ENCODE measurements around the gene PDE10A.
"Not testable (repeated sequence)": the region's sequence is repeated elsewhere in the genome, so short reads cannot be mapped to it uniquely, and the experiment has no call there.

PDE10A gene

GRCh38 chr6:165468340-165469235, 194.5 kb downstream of the PDE10A start:
- H3K36me3 ChIP-seq (ENCODE audit: control insufficient read depth, insufficient read depth, low read length): no peaks in the 10 kb centered on the region
- H3K27me3 ChIP-seq (replicated peaks; ENCODE audit: control insufficient read depth, insufficient read depth, low read length, poor library complexity, severe bottlenecking): no peaks in the 10 kb centered on the region
- H3K9me3 ChIP-seq (ENCODE audit: control insufficient read depth, low read length): no peaks in the 10 kb centered on the region
- DNase-seq: no peak
- H3K27ac ChIP-seq (ENCODE audit: insufficient read depth, low read length, poor library complexity, severe bottlenecking): no peak overlapping the region
- no peaks in the 10 kb centered on the region for H3K4me1 ChIP-seq (ENCODE audit: control insufficient read depth, insufficient read depth, low read length, poor library complexity, severe bottlenecking)
- H3K4me3 ChIP-seq (ENCODE audit: insufficient read depth, low read depth, low read length, poor library complexity, severe bottlenecking): no peak overlapping the region

GRCh38 chr6:165463499-165463898, 199.5 kb downstream of the PDE10A start:
- H3K36me3 ChIP-seq (ENCODE audit: control insufficient read depth, insufficient read depth, low read length); H3K4me3 ChIP-seq (ENCODE audit: insufficient read depth, low read depth, low read length, poor library complexity, severe bottlenecking); H3K27ac ChIP-seq (ENCODE audit: insufficient read depth, low read length, poor library complexity, severe bottlenecking); DNase-seq; H3K27me3 ChIP-seq (replicated peaks; ENCODE audit: control insufficient read depth, insufficient read depth, low read length, poor library complexity, severe bottlenecking); H3K9me3 ChIP-seq (ENCODE audit: control insufficient read depth, low read length); H3K4me1 ChIP-seq (ENCODE audit: control insufficient read depth, insufficient read depth, low read length, poor library complexity, severe bottlenecking): not testable (repeated sequence)

DNA sequence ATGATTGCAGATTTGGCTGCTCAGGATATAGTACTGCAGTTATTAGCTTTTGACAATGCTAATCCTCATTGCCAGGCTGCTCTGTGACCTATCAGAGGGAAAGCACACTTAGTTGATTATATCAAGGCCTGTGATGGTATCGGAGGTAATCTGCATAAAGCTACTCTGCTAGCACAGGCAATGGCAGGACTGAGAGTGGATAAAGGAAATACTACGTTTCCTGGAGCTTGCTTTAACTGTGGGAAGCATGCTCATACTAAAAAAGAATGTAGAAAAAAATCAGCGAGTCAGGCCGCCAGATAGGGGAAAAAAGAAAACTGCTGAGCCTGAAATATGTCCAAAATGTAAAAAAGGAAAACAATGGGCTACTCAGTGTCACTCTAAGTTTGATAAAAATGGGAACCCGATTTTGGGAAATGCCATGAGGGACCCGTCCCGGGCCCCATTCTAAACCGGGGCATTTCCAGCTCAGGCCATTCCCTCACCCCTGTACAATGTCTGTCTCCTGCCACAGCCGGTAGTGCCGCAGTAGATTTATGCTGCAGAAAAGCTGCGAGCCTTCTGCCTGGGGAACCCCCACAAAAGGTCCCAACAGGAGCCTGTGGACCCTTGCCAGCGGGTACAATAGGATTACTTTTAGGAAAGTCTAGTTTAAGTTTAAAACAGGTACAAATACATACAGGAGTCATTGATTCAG, 203.3 kb downstream of the PDE10A start:
- not testable (repeated sequence) for H3K4me1 ChIP-seq (ENCODE audit: control insufficient read depth, insufficient read depth, low read length, poor library complexity, severe bottlenecking); H3K4me3 ChIP-seq (ENCODE audit: insufficient read depth, low read depth, low read length, poor library complexity, severe bottlenecking); H3K27ac ChIP-seq (ENCODE audit: insufficient read depth, low read length, poor library complexity, severe bottlenecking); H3K9me3 ChIP-seq (ENCODE audit: control insufficient read depth, low read length); DNase-seq; H3K27me3 ChIP-seq (replicated peaks; ENCODE audit: control insufficient read depth, insufficient read depth, low read length, poor library complexity, severe bottlenecking); H3K36me3 ChIP-seq (ENCODE audit: control insufficient read depth, insufficient read depth, low read length)

DNA sequence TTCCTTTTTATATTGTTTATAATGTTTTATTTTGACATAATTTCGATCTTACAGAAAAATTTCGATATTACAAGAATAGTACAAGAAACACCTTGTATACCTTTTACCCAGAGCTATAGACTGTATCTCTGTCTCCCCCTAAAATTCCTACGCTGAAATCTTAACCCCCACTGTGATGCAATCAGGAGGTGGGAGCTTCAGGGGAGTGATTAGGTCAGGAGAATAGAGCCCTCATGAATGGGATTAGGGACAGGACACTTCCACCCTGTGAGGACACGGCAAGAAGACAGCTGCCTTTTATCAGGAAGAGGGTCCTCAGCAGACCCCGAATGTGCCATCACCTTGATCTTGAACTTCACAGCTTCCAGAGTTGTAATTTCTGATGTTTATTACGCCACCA, 204.9 kb downstream of the PDE10A start:
- Histone ChIP-seq H3K9me3 (ENCODE audit: control insufficient read depth, low read length) (no peaks in the 10 kb centered on the region), H3K4me3 (ENCODE audit: insufficient read depth, low read depth, low read length, poor library complexity, severe bottlenecking) (no peak overlapping the region), H3K27me3 (replicated peaks; ENCODE audit: control insufficient read depth, insufficient read depth, low read length, poor library complexity, severe bottlenecking) (no peaks in the 10 kb centered on the region), H3K36me3 (ENCODE audit: control insufficient read depth, insufficient read depth, low read length) (no peaks in the 10 kb centered on the region), H3K27ac (ENCODE audit: insufficient read depth, low read length, poor library complexity, severe bottlenecking) (no peak overlapping the region), H3K4me1 (ENCODE audit: control insufficient read depth, insufficient read depth, low read length, poor library complexity, severe bottlenecking) (no peaks in the 10 kb centered on the region)
- DNase-seq: no peak

DNA sequence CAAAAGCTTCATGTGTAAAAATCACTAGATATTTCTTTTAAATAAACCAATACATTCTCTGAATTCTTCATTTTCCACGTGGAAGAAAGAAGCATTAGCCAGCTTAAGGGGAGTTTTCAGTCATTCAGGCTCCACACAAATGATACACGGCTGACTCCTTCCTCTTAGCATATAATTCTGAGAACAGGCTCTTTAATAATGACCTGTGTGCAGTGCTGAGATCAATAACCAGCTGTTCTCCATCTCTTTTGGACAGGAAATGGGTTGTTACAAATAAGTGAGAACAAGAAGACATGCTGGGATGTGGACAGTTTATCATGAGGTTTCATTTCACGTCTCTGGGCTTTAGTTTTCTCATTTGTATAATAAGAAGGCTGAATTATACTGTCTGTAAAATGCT, 206.8 kb downstream of the PDE10A start:
- H3K9me3 ChIP-seq (ENCODE audit: control insufficient read depth, low read length): no peaks in the 10 kb centered on the region
- H3K27ac ChIP-seq (ENCODE audit: insufficient read depth, low read length, poor library complexity, severe bottlenecking): no peak overlapping the region
- H3K27me3 ChIP-seq (replicated peaks; ENCODE audit: control insufficient read depth, insufficient read depth, low read length, poor library complexity, severe bottlenecking): no peaks in the 10 kb centered on the region
- no peak for DNase-seq
- no peak overlapping the region for H3K4me3 ChIP-seq (ENCODE audit: insufficient read depth, low read depth, low read length, poor library complexity, severe bottlenecking)
- H3K4me1 ChIP-seq (ENCODE audit: control insufficient read depth, insufficient read depth, low read length, poor library complexity, severe bottlenecking): no peaks in the 10 kb centered on the region
- no peaks in the 10 kb centered on the region for H3K36me3 ChIP-seq (ENCODE audit: control insufficient read depth, insufficient read depth, low read length)

DNA sequence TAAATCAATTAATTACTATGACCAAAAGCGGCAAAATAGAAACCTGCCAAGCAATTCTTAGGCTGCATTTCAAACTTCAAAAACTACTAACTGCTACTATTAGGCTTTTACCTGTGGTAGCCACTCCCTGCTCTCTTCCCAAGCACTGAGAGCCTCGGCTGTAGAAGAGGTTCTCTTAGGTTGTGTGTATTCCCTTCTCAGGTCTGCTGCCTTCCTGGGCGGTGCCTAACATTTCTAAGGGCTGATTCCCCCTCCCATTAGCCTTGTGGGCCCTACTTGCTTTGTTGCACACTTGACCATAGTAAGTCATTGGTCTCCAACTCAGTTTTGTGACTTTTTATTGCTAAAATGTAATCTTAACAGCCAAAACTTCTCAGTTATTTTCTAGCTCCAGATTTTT, 207.6 kb downstream of the PDE10A start:
- H3K27ac ChIP-seq (ENCODE audit: insufficient read depth, low read length, poor library complexity, severe bottlenecking): no peak overlapping the region
- no peaks in the 10 kb centered on the region for H3K36me3 ChIP-seq (ENCODE audit: control insufficient read depth, insufficient read depth, low read length)

DNA sequence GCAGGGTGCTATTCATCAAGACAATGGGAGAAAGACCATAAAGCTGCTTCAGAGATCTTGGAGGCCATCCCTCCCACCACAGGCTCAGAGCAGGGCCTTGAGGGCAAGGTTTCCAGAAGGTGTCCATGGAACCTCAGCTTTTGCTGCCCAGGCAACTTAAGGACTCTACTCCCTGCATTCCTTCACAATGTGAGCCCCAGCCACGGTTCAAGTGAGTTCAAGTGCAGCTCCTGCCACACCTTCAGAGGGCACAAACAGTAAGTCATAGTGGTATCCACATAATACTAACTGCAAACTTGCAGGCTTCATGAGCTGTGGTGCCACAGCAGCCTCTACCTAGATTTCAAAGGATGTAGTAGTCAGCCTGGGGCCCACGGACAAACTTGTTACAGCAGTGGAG, 209.6 kb downstream of the PDE10A start:
- H3K36me3 ChIP-seq (ENCODE audit: control insufficient read depth, insufficient read depth, low read length): no peaks in the 10 kb centered on the region
- H3K4me3 ChIP-seq (ENCODE audit: insufficient read depth, low read depth, low read length, poor library complexity, severe bottlenecking): no peak overlapping the region
- no peaks in the 10 kb centered on the region for H3K27me3 ChIP-seq (replicated peaks; ENCODE audit: control insufficient read depth, insufficient read depth, low read length, poor library complexity, severe bottlenecking)
- no peak for DNase-seq
- no peaks in the 10 kb centered on the region for H3K4me1 ChIP-seq (ENCODE audit: control insufficient read depth, insufficient read depth, low read length, poor library complexity, severe bottlenecking)
- H3K9me3 ChIP-seq (ENCODE audit: control insufficient read depth, low read length): no peaks in the 10 kb centered on the region
- H3K27ac ChIP-seq (ENCODE audit: insufficient read depth, low read length, poor library complexity, severe bottlenecking): no peak overlapping the region

More for the DNA sequence above, 207.6 kb downstream of the PDE10A start:
- H3K27me3 ChIP-seq (replicated peaks; ENCODE audit: control insufficient read depth, insufficient read depth, low read length, poor library complexity, severe bottlenecking): no peaks in the 10 kb centered on the region
- no peaks in the 10 kb centered on the region for H3K9me3 ChIP-seq (ENCODE audit: control insufficient read depth, low read length)
- no peaks in the 10 kb centered on the region for H3K4me1 ChIP-seq (ENCODE audit: control insufficient read depth, insufficient read depth, low read length, poor library complexity, severe bottlenecking)
- H3K4me3 ChIP-seq (ENCODE audit: insufficient read depth, low read depth, low read length, poor library complexity, severe bottlenecking): no peak overlapping the region
- DNase-seq: no peak

- no peak for DNase-seq
- no peaks in the 10 kb centered on the region for H3K9me3 ChIP-seq (ENCODE audit: control insufficient read depth, low read length)
- no peak overlapping the region for H3K4me3 ChIP-seq (ENCODE audit: insufficient read depth, low read depth, low read length, poor library complexity, severe bottlenecking)
- no peaks in the 10 kb centered on the region for H3K27me3 ChIP-seq (replicated peaks; ENCODE audit: control insufficient read depth, insufficient read depth, low read length, poor library complexity, severe bottlenecking)
- H3K27ac ChIP-seq (ENCODE audit: insufficient read depth, low read length, poor library complexity, severe bottlenecking): no peak overlapping the region
- H3K4me1 ChIP-seq (ENCODE audit: control insufficient read depth, insufficient read depth, low read length, poor library complexity, severe bottlenecking): no peaks in the 10 kb centered on the region
- no peaks in the 10 kb centered on the region for H3K36me3 ChIP-seq (ENCODE audit: control insufficient read depth, insufficient read depth, low read length)
These were observed 211.2 kb downstream of the PDE10A start for GRCh38 chr6:165451838-165452237.

GRCh38 chr6:165448210-165448609, 214.8 kb downstream of the PDE10A start:
- Histone ChIP-seq H3K36me3 (ENCODE audit: control insufficient read depth, insufficient read depth, low read length) (no peaks in the 10 kb centered on the region), H3K27ac (ENCODE audit: insufficient read depth, low read length, poor library complexity, severe bottlenecking) (no peak overlapping the region), H3K4me1 (ENCODE audit: control insufficient read depth, insufficient read depth, low read length, poor library complexity, severe bottlenecking) (no peaks in the 10 kb centered on the region), H3K27me3 (replicated peaks; ENCODE audit: control insufficient read depth, insufficient read depth, low read length, poor library complexity, severe bottlenecking) (no peaks in the 10 kb centered on the region), H3K4me3 (ENCODE audit: insufficient read depth, low read depth, low read length, poor library complexity, severe bottlenecking) (no peak overlapping the region), H3K9me3 (ENCODE audit: control insufficient read depth, low read length) (no peaks in the 10 kb centered on the region)
- DNase-seq: no peak

- Histone ChIP-seq H3K9me3 (ENCODE audit: control insufficient read depth, low read length) (no peaks in the 10 kb centered on the region), H3K27ac (ENCODE audit: insufficient read depth, low read length, poor library complexity, severe bottlenecking) (no peak overlapping the region), H3K4me1 (ENCODE audit: control insufficient read depth, insufficient read depth, low read length, poor library complexity, severe bottlenecking) (no peaks in the 10 kb centered on the region), H3K27me3 (replicated peaks; ENCODE audit: control insufficient read depth, insufficient read depth, low read length, poor library complexity, severe bottlenecking) (no peaks in the 10 kb centered on the region), H3K36me3 (ENCODE audit: control insufficient read depth, insufficient read depth, low read length) (no peaks in the 10 kb centered on the region), H3K4me3 (ENCODE audit: insufficient read depth, low read depth, low read length, poor library complexity, severe bottlenecking) (no peak overlapping the region)
- DNase-seq: no peak
These were observed 215.9 kb downstream of the PDE10A start for GRCh38 chr6:165447141-165447540.

Measured in effector memory CD4-positive, alpha-beta T cell (primary cell).